Kidney (tissue), 14 donors: ENCODE results near the gene EGFR. TPM values are rescaled to one million over a fixed set of nuclear protein-coding genes. Genes with fewer than 3 reads are reported as not detected.

ENCODE experiments used
- DNase-seq, 5 donors: peaks; one replicate each; pipeline ENCODE4 v3.0.0-alpha.2; 2013 to 2020
- FAIRE-seq: peaks from 2 replicates; lab custom pipeline; 2012; peaks lifted over from hg19 to GRCh38; lab: Jason Lieb, UNC
- H3K27ac ChIP-seq, 2 donors: one replicate each; pipeline ENCODE4 v1.7.0; 2013; ENCODE audit warnings: low read depth in 2 of 2, low read length in 2 of 2, inconsistent platforms in 1 of 2
- H3K27me3 ChIP-seq: one replicate; pipeline ENCODE4 v1.7.1; 2013; ENCODE audit warnings: low read length, inconsistent platforms; ENCODE audit not compliant: control insufficient read depth, insufficient read depth
- H3K36me3 ChIP-seq, 3 donors: one replicate each; pipeline versions ENCODE4 v1.7.0 to v1.7.1; 2013; ENCODE audit warnings: low read length in 3 of 3, control low read depth in 1 of 3, inconsistent platforms in 1 of 3; ENCODE audit not compliant: insufficient read depth in 3 of 3, control insufficient read depth in 2 of 3
- H3K4me1 ChIP-seq, 3 donors: one replicate each; pipeline versions ENCODE4 v1.7.0 to v1.7.1; 2013; ENCODE audit warnings: low read length in 3 of 3, inconsistent platforms in 1 of 3, low read depth in 1 of 3; ENCODE audit not compliant: control insufficient read depth in 2 of 3, insufficient read depth in 2 of 3
- H3K4me3 ChIP-seq, 3 donors: one replicate each; pipeline versions ENCODE4 v1.7.0 to v1.8.1; 2013; ENCODE audit warnings: low read length in 3 of 3, control low read depth in 1 of 3, inconsistent platforms in 1 of 3
- H3K9ac ChIP-seq, 3 donors: one replicate each; pipeline versions ENCODE4 v1.7.0 to v1.7.1; 2013; ENCODE audit warnings: low read length in 3 of 3, control low read depth in 1 of 3, inconsistent platforms in 1 of 3
- H3K9me3 ChIP-seq, 3 donors: one replicate each; pipeline versions ENCODE4 v1.7.0 to v1.7.1; 2013; ENCODE audit warnings: low read length in 3 of 3, control low read depth in 1 of 3, inconsistent platforms in 1 of 3; ENCODE audit not compliant: control insufficient read depth in 2 of 3, insufficient read depth in 1 of 3
- CTCF ChIP-seq: IDR thresholded peaks from 3 replicates; pipeline ENCODE4 v1.5.1; 2012; ENCODE audit warnings: mild to moderate bottlenecking, moderate library complexity, borderline replicate concordance; ENCODE audit not compliant: insufficient read depth; ENCODE audit errors: extremely low read depth
- intact Hi-C: fragments of 100-400 bp; cut with DNase I; formaldehyde crosslinking; loops from one replicate; pipeline ENCODE4 v1.11.1; 2022
- polyA plus RNA-seq: library from polyadenylated mRNA; stranded (reverse); fragments of 350-450 nt; fragmentation: Illumina TruSeq; extraction: RNeasy Lipid Tissue Mini Kit (QIAGEN cat#74804); gene quantifications from one replicate; pipeline ENCODE4 v1.2.3, GENCODE V29; 2014; ENCODE audit warnings: low read depth, low replicate concordance; ENCODE audit not compliant: insufficient read depth
- total RNA-seq: library from RNA; stranded (reverse); fragmentation: NEBNext Ultra II Directional; extraction: Animal tissue kit (Norgen Biotek cat#: 25700); gene quantifications from one replicate; pipeline ENCODE4 v1.2.1, GENCODE V29; 2021
- donor health status: control.
- donor health status: control.
- donor health status: control.
- donor health status: control.
- donor health status: control.
- donor health status: DM: yes; HTN: yes; CAD: no.
- donor health status: Normal renal cell carcinoma (clear cell type).

EGFR gene
- total and polyA plus RNA-seq, 2 donors from 2014 or later, result 5.9 to 61.3 TPM

DNA sequence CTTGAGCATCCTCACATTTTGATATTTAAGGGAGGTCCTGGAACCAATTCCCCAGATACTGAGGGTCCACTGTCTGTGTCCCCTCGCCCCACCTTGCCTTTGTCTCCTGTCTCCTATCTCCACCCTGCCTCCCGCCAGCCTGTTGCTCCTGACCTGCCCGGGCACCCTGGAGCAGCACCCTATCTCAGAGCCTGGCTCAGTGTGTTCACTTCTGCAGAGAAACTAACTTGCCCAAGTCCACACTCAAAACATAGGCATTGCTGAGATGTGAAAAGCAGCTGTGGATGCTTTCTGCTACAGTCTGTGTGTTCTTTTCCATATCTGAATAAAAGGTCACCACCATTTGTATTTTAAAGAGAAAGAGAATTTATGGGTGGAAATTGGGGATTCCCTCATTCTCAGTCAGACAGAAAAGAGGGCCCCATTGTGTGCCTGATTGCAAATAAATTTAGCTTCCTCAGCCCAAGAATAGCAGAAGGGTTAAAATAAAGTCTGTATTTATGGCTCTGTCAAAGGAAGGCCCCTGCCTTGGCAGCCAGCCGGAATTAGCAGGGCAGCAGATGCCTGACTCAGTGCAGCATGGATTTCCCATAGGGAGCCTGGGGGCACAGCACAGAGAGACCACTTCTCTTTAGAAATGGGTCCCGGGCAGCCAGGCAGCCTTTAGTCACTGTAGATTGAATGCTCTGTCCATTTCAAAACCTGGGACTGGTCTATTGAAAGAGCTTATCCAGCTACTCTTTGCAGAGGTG, 161.3 kb downstream of the EGFR start:
- TF ChIP-seq CTCF, result no peak
- Histone ChIP-seq H3K9me3 (no peaks in the 10 kb centered on the region), H3K27me3 (no peaks in the 10 kb centered on the region), H3K9ac (no peak overlapping the region), H3K4me1 (peaks cover 6 to 17% (median 12%) of the 10 kb centered on the region in 3 donors), H3K36me3 (peaks cover 0 to 11% (median 8%) of the 10 kb centered on the region in 3 donors), H3K4me3 (no peak overlapping the region), H3K27ac (no peak overlapping the region)
- DNase-seq, result peak in 1 of 5 donors; percentile 34
- FAIRE-seq, result no peak
- intact Hi-C loops, result no loop called here

DNA sequence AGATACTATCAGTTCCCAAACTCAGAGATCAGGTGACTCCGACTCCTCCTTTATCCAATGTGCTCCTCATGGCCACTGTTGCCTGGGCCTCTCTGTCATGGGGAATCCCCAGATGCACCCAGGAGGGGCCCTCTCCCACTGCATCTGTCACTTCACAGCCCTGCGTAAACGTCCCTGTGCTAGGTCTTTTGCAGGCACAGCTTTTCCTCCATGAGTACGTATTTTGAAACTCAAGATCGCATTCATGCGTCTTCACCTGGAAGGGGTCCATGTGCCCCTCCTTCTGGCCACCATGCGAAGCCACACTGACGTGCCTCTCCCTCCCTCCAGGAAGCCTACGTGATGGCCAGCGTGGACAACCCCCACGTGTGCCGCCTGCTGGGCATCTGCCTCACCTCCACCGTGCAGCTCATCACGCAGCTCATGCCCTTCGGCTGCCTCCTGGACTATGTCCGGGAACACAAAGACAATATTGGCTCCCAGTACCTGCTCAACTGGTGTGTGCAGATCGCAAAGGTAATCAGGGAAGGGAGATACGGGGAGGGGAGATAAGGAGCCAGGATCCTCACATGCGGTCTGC, 162.2 kb downstream of the EGFR start:
- DNase-seq, result no peak
- no peaks in the 10 kb centered on the region for H3K27me3 ChIP-seq
- intact Hi-C loops, result no loop called here
- peaks cover 0 to 11% (median 11%) of the 10 kb centered on the region in 3 donors for H3K36me3 ChIP-seq
- no peak for FAIRE-seq
- no peak overlapping the region for H3K9ac ChIP-seq
- no peak overlapping the region for H3K4me3 ChIP-seq
- TF ChIP-seq CTCF, result no peak
- H3K9me3 ChIP-seq, result no peaks in the 10 kb centered on the region
- H3K27ac ChIP-seq, result no peak overlapping the region
- H3K4me1 ChIP-seq, result peaks cover 6 to 17% (median 12%) of the 10 kb centered on the region in 3 donors

DNA sequence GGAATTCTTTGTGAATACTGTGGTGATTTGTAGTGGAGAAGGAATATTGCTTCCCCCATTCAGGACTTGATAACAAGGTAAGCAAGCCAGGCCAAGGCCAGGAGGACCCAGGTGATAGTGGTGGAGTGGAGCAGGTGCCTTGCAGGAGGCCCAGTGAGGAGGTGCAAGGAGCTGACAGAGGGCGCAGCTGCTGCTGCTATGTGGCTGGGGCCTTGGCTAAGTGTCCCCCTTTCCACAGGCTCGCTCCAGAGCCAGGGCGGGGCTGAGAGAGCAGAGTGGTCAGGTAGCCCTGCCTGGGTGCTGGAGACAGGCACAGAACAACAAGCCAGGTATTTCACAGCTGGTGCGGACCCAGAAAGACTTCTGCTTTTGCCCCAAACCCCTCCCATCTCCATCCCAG, 162.9 kb downstream of the EGFR start:
- no peak for FAIRE-seq
- Histone ChIP-seq H3K27ac (no peak overlapping the region), H3K4me3 (no peak overlapping the region), H3K27me3 (no peaks in the 10 kb centered on the region), H3K9ac (no peak overlapping the region), H3K9me3 (no peaks in the 10 kb centered on the region), H3K4me1 (peaks cover 6 to 17% (median 12%) of the 10 kb centered on the region in 3 donors), H3K36me3 (peaks cover 0 to 11% (median 11%) of the 10 kb centered on the region in 3 donors)
- no peak for TF ChIP-seq CTCF
- no peak for DNase-seq
- intact Hi-C loops, result no loop called here
